GM23338 (cell line): ENCODE measurements around the gene TBC1D9B. TPM values are rescaled to one million over a fixed set of nuclear protein-coding genes. Genes with fewer than 3 reads are reported as not detected.

Experiments
- ATAC-seq: fragments of 200-7000 bp; cut with Tn5 transposase; 3 replicates; pipeline ENCODE4 v1.9.1; 2020
- DNase-seq: peaks from one replicate; pipeline ENCODE4 v3.0.0-alpha.2; 2015; ENCODE audit warnings: low spot score
- H2AFZ ChIP-seq: fragments of 200-600 bp; sonication (generic); 2 replicates; pipeline ENCODE4 v1.8.0; 2016; ENCODE audit warnings: antibody characterized with exemption, mild to moderate bottlenecking, moderate library complexity
- H3F3A ChIP-seq: fragments of 200-600 bp; sonication (generic); replicated peaks from 2 replicates; pipeline ENCODE4 v1.8.0; 2017; ENCODE audit warnings: antibody characterized with exemption, mixed run types, low read depth
- H3K27ac ChIP-seq: fragments of 200-600 bp; sonication (generic); 2 replicates; pipeline ENCODE4 v1.6.1; 2016; ENCODE audit warnings: low read depth
- H3K27me3 ChIP-seq: fragments of 200-600 bp; sonication (generic); 2 replicates; pipeline ENCODE4 v1.8.0; 2016; ENCODE audit warnings: mild to moderate bottlenecking, mixed run types, moderate library complexity; ENCODE audit not compliant: insufficient read depth
- H3K36me3 ChIP-seq: fragments of 200-600 bp; sonication (generic); 2 replicates; pipeline ENCODE4 v1.8.0; 2016; ENCODE audit warnings: mild to moderate bottlenecking; ENCODE audit not compliant: insufficient read depth
- H3K4me1 ChIP-seq: fragments of 200-600 bp; sonication (generic); 2 replicates; pipeline ENCODE4 v1.8.0; 2016; ENCODE audit warnings: mild to moderate bottlenecking, moderate library complexity; ENCODE audit not compliant: insufficient read depth
- H3K4me2 ChIP-seq: fragments of 200-600 bp; sonication (generic); 2 replicates; pipeline ENCODE4 v1.7.1; 2017; ENCODE audit warnings: mixed run types
- H3K4me3 ChIP-seq: fragments of 200-600 bp; sonication (generic); 2 replicates; pipeline ENCODE4 v1.6.1; 2016; ENCODE audit warnings: mixed run types
- H3K79me2 ChIP-seq: fragments of 200-600 bp; sonication (generic); replicated peaks from 2 replicates; pipeline ENCODE4 v1.8.0; 2017; ENCODE audit warnings: mild to moderate bottlenecking; ENCODE audit not compliant: insufficient read depth
- H3K9me2 ChIP-seq: fragments of 200-600 bp; sonication (generic); 2 replicates; pipeline ENCODE4 v1.8.0; 2017; ENCODE audit not compliant: insufficient read depth
- H4K20me1 ChIP-seq: fragments of 200-600 bp; sonication (generic); replicated peaks from 2 replicates; pipeline ENCODE4 v1.8.0; 2017; ENCODE audit warnings: mild to moderate bottlenecking; ENCODE audit not compliant: insufficient read depth
- H3K27ac Mint-ChIP-seq: 2 replicates; pipeline ENCODE4 v1.8.0; 2020; ENCODE audit warnings: inconsistent platforms, mild to moderate bottlenecking, moderate library complexity, mixed read lengths
- H3K27me3 Mint-ChIP-seq: 3 replicates; pipeline ENCODE4 v1.8.0; 2022; ENCODE audit warnings: low read depth, mild to moderate bottlenecking, moderate library complexity, mixed read lengths, inconsistent platforms; ENCODE audit not compliant: insufficient read depth, poor library complexity
- H3K36me3 Mint-ChIP-seq: 3 replicates; pipeline ENCODE4 v1.8.0; 2021; ENCODE audit warnings: low read depth, mild to moderate bottlenecking, inconsistent platforms, moderate library complexity, mixed read lengths
- H3K4me1 Mint-ChIP-seq: 3 replicates; pipeline ENCODE4 v1.8.0; 2020; ENCODE audit warnings: mild to moderate bottlenecking, inconsistent platforms, mixed read lengths
- H3K4me3 Mint-ChIP-seq: 3 replicates; pipeline ENCODE4 v1.8.0; 2021; ENCODE audit warnings: moderate library complexity, mild to moderate bottlenecking, inconsistent platforms, mixed read lengths
- H3K9me3 Mint-ChIP-seq: 3 replicates; pipeline ENCODE4 v1.8.0; 2020; ENCODE audit warnings: moderate library complexity, mild to moderate bottlenecking, inconsistent platforms, mixed read lengths
- CTCF ChIP-seq, 2 experiments: fragments of 200-600 bp in 1 of 2; sonication (generic) in 1 of 2; conservative IDR thresholded peaks; 2 replicates each; pipeline versions ENCODE4 v1.5.1 to v1.6.1; 2016 to 2017; ENCODE audit warnings: antibody characterized with exemption in 2 of 2, low read depth in 2 of 2, mild to moderate bottlenecking in 2 of 2, moderate library complexity in 1 of 2
- ETS1 ChIP-seq: IDR thresholded peaks from 2 replicates; pipeline ENCODE4 v1.6.1; 2016; ENCODE audit warnings: antibody characterized with exemption
- EZH2 ChIP-seq: fragments of 200-600 bp; sonication (generic); IDR thresholded peaks from one replicate; pipeline ENCODE4 v1.8.0; 2017; ENCODE audit warnings: antibody characterized with exemption, mild to moderate bottlenecking, low read depth; ENCODE audit not compliant: unreplicated experiment
- EZH2phosphoT487 ChIP-seq: fragments of 200-600 bp; sonication (generic); IDR thresholded peaks from one replicate; pipeline ENCODE4 v1.8.1; 2018; ENCODE audit warnings: antibody characterized with exemption; ENCODE audit not compliant: unreplicated experiment
- JUNB ChIP-seq: IDR thresholded peaks from one replicate; pipeline ENCODE4 v1.6.1; 2016; ENCODE audit warnings: antibody characterized with exemption; ENCODE audit not compliant: unreplicated experiment
- NANOG ChIP-seq: IDR thresholded peaks from 2 replicates; pipeline ENCODE4 v1.6.1; 2016; ENCODE audit warnings: antibody characterized with exemption, borderline replicate concordance
- POLR2AphosphoS5 ChIP-seq: IDR thresholded peaks from 2 replicates; pipeline ENCODE4 v1.6.1; 2016; ENCODE audit warnings: antibody characterized with exemption, low read depth
- REST ChIP-seq: IDR thresholded peaks from one replicate; pipeline ENCODE4 v1.6.1; 2018; ENCODE audit warnings: antibody characterized with exemption; ENCODE audit not compliant: unreplicated experiment
- STAT1 ChIP-seq: IDR thresholded peaks from one replicate; pipeline ENCODE4 v1.6.1; 2016; ENCODE audit warnings: antibody characterized with exemption; ENCODE audit not compliant: unreplicated experiment
- ZNF114 ChIP-seq: fragments of 250-450 bp; sonication (Bioruptor Pico); IDR thresholded peaks from 2 replicates; pipeline ENCODE4 v1.5.0; 2020; ENCODE audit warnings: mild to moderate bottlenecking, moderate library complexity
- ZNF331 ChIP-seq: fragments of 250-450 bp; sonication (Bioruptor Pico); IDR thresholded peaks from 2 replicates; pipeline ENCODE4 v1.5.0; 2020; ENCODE audit warnings: low read depth, mild to moderate bottlenecking, moderate library complexity
- ZNF462 ChIP-seq: fragments of 250-450 bp; sonication (Bioruptor Pico); IDR thresholded peaks from 2 replicates; pipeline ENCODE4 v1.5.0; 2020; ENCODE audit warnings: mild to moderate bottlenecking, moderate library complexity
- polyA plus RNA-seq: library from polyadenylated mRNA; unstranded; fragments of >200 nt; fragmentation: Nextera tagmentation; extraction: Ambion mirVana; gene quantifications from 2 replicates; pipeline ENCODE4 v1.2.1, GENCODE V29; 2016
- total RNA-seq: library from RNA; depleted of rRNA; stranded (reverse); fragments of >200 nt; shearing (Covaris generic); gene quantifications from 2 replicates; pipeline ENCODE4 v1.2.3, GENCODE V29; 2014

TBC1D9B gene
- total and polyA plus RNA-seq, 2 experiments from 2014 or later, result 19.0 to 38.0 TPM

DNA sequence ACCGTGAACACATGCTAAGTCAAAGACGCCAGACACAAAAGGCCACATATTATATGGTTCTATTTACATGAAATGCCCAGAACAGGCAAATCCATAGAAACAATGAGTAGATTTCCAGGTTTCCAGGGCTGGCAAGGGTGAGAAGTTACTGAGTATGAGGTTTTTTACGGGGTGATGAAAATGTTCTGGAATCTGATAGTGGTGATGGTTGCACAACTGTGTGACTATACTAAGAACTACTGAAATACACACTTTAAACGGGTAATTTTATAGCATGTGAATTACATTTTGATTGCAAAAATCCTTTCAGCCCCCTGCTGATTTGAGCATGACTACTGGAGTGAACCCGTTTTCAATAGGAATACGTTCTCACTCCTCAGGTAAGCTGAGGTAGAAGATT lies 46.7 kb upstream of the TBC1D9B start:
- no peak for TF ChIP-seq ZNF462 (CRISPR knock-in tag)
- TF ChIP-seq CTCF (conservative IDR thresholded peaks at IDR 0.05; ENCODE audit: low read depth in 2 of 2), result no peak
- TF ChIP-seq EZH2phosphoT487, result no peak
- TF ChIP-seq JUNB, result no peak
- TF ChIP-seq ETS1, result no peak
- no peak for TF ChIP-seq NANOG
- no peak for TF ChIP-seq ZNF114 (CRISPR knock-in tag)
- no peak for TF ChIP-seq EZH2
- no peak for TF ChIP-seq STAT1
- no peak for TF ChIP-seq REST
- TF ChIP-seq ZNF331, result no peak
- TF ChIP-seq POLR2AphosphoS5, result no peak
- H3K36me3 ChIP-seq, result 0 out of 2 replicates have a peak, but pooled peaks cover 3% of the 10 kb centered on the region
- H3K36me3 Mint-ChIP-seq, result peaks cover 9% of the 10 kb centered on the region; the same call in 2 of the 3 replicates

More for the DNA sequence above, 46.7 kb upstream of the TBC1D9B start:
- H3K4me1 ChIP-seq, result no peaks in the 10 kb centered on the region
- no peaks in the 10 kb centered on the region for H3F3A ChIP-seq
- H3K4me2 ChIP-seq, result no peak overlapping the region
- no peak overlapping the region for H3K27ac Mint-ChIP-seq
- H3K27ac ChIP-seq, result no peak overlapping the region
- no peaks in the 10 kb centered on the region for H3K9me3 Mint-ChIP-seq
- no peaks in the 10 kb centered on the region for H3K9me2 ChIP-seq
- peaks cover 5% of the 10 kb centered on the region; the same call in 1 of the 2 replicates for H4K20me1 ChIP-seq
- H3K79me2 ChIP-seq, result no peaks in the 10 kb centered on the region
- H3K4me1 Mint-ChIP-seq, result no peaks in the 10 kb centered on the region
- DNase-seq, result no peak
- no peak overlapping the region for H2AFZ ChIP-seq
- H3K4me3 Mint-ChIP-seq, result no peak overlapping the region
- H3K27me3 Mint-ChIP-seq, result no peaks in the 10 kb centered on the region
- no peak overlapping the region for H3K4me3 ChIP-seq
- no peak for ATAC-seq
- no peaks in the 10 kb centered on the region for H3K27me3 ChIP-seq
